GM23338 (cell line): Measurements from ENCODE around the gene BLTP3B.

ENCODE experiments used
- CREB1 ChIP-seq: fragments of 250-450 bp; sonication (Bioruptor Pico); IDR thresholded peaks from 2 replicates; pipeline ENCODE4 v1.5.0; 2020; ENCODE audit warnings: low read depth, mild to moderate bottlenecking, moderate library complexity
- CTCF ChIP-seq, 2 experiments: fragments of 200-600 bp in 1 of 2; sonication (generic) in 1 of 2; conservative IDR thresholded peaks; 2 replicates each; pipeline versions ENCODE4 v1.5.1 to v1.6.1; 2016 to 2017; ENCODE audit warnings: antibody characterized with exemption in 2 of 2, low read depth in 2 of 2, mild to moderate bottlenecking in 2 of 2, moderate library complexity in 1 of 2
- ETS1 ChIP-seq: IDR thresholded peaks from 2 replicates; pipeline ENCODE4 v1.6.1; 2016; ENCODE audit warnings: antibody characterized with exemption
- EZH2 ChIP-seq: fragments of 200-600 bp; sonication (generic); IDR thresholded peaks from one replicate; pipeline ENCODE4 v1.8.0; 2017; ENCODE audit warnings: antibody characterized with exemption, mild to moderate bottlenecking, low read depth; ENCODE audit not compliant: unreplicated experiment
- JUNB ChIP-seq: IDR thresholded peaks from one replicate; pipeline ENCODE4 v1.6.1; 2016; ENCODE audit warnings: antibody characterized with exemption; ENCODE audit not compliant: unreplicated experiment
- POLR2AphosphoS5 ChIP-seq: IDR thresholded peaks from 2 replicates; pipeline ENCODE4 v1.6.1; 2016; ENCODE audit warnings: antibody characterized with exemption, low read depth
- STAT1 ChIP-seq: IDR thresholded peaks from one replicate; pipeline ENCODE4 v1.6.1; 2016; ENCODE audit warnings: antibody characterized with exemption; ENCODE audit not compliant: unreplicated experiment

GRCh38 chr12:100171248-100171647 is 28.6 kb upstream of the BLTP3B start:
- TF ChIP-seq CTCF (conservative IDR thresholded peaks at IDR 0.05; ENCODE audit: low read depth in 2 of 2) (no peak), POLR2AphosphoS5 (no peak), EZH2 (no peak), ETS1 (no peak), STAT1 (no peak), CREB1 (CRISPR knock-in tag) (no peak), JUNB (no peak)
